CD14-positive monocyte (primary cell): ENCODE results near the gene MST1. TPM values are rescaled to one million over a fixed set of nuclear protein-coding genes. Genes with fewer than 3 reads are reported as not detected.
"Not testable (repeated sequence)": the region's sequence is repeated elsewhere in the genome, so short reads cannot be mapped to it uniquely, and the experiment has no call there.

Experiments
- DNase-seq, 3 donors: peaks; one replicate each; pipeline ENCODE4 v3.0.0-alpha.2; 2011 to 2022
- H2AFZ ChIP-seq: 2 replicates; pipeline ENCODE4 v1.6.0; 2012; ENCODE audit warnings: mild to moderate bottlenecking, low read depth, low read length, inconsistent platforms; ENCODE audit not compliant: insufficient read depth, poor library complexity, severe bottlenecking
- H3K27ac ChIP-seq, 2 donors: 1 replicate in 1 of 2; 2 replicates in 1 of 2; pipeline ENCODE4 v1.5.1; 2012 to 2013; ENCODE audit warnings: low read length in 2 of 2, control low read depth in 1 of 2, inconsistent platforms in 1 of 2, low read depth in 1 of 2, mild to moderate bottlenecking in 1 of 2
- H3K27me3 ChIP-seq, 2 donors: one replicate each; pipeline versions ENCODE4 v1.6.0 to v1.6.1; 2011 to 2013; ENCODE audit warnings: low read length in 2 of 2; ENCODE audit not compliant: control insufficient read depth in 2 of 2, insufficient read depth in 2 of 2
- H3K36me3 ChIP-seq, 2 donors: replicated peaks in 1 of 2; 1 replicate in 1 of 2; 2 replicates in 1 of 2; pipeline versions ENCODE4 v1.5.1 to v1.6.1; 2012 to 2013; ENCODE audit warnings: low read length in 2 of 2, control low read depth in 1 of 2, inconsistent platforms in 1 of 2, mild to moderate bottlenecking in 1 of 2; ENCODE audit not compliant: insufficient read depth in 2 of 2, control insufficient read depth in 1 of 2
- H3K4me1 ChIP-seq, 2 donors: 1 replicate in 1 of 2; 2 replicates in 1 of 2; pipeline versions ENCODE4 v1.5.1 to v1.6.1; 2012 to 2013; ENCODE audit warnings: low read length in 2 of 2, control low read depth in 1 of 2, inconsistent platforms in 1 of 2, mild to moderate bottlenecking in 1 of 2, moderate library complexity in 1 of 2; ENCODE audit not compliant: insufficient read depth in 2 of 2, control insufficient read depth in 1 of 2
- H3K4me2 ChIP-seq: replicated peaks from 2 replicates; pipeline ENCODE3; 2012; ENCODE audit warnings: low read length, moderate library complexity, mild to moderate bottlenecking; ENCODE audit not compliant: poor library complexity, severe bottlenecking; ENCODE audit errors: extremely low read depth
- H3K4me3 ChIP-seq, 3 experiments: fragments of 200-600 bp in 1 of 3; sonication (generic) in 1 of 3; replicated peaks in 1 of 3; 1 replicate in 2 of 3; 2 replicates in 1 of 3; pipeline ENCODE4 v1.5.1; 2011 to 2013; ENCODE audit warnings: low read length in 3 of 3, mild to moderate bottlenecking in 3 of 3, control low read depth in 2 of 3, low read depth in 2 of 3, inconsistent platforms in 1 of 3, moderate library complexity in 1 of 3
- H3K79me2 ChIP-seq: 2 replicates; pipeline ENCODE4 v1.6.0; 2012; ENCODE audit warnings: mild to moderate bottlenecking, control low read depth, inconsistent platforms, low read length, moderate library complexity; ENCODE audit not compliant: insufficient read depth
- H3K9ac ChIP-seq: 2 replicates; pipeline ENCODE4 v1.6.0; 2017; ENCODE audit warnings: low read length, mild to moderate bottlenecking; ENCODE audit not compliant: insufficient read depth, poor library complexity, severe bottlenecking
- H3K9me3 ChIP-seq, 2 donors: replicated peaks in 1 of 2; 1 replicate in 1 of 2; 2 replicates in 1 of 2; pipeline versions ENCODE4 v1.5.1 to v1.6.1; 2012 to 2013; ENCODE audit warnings: low read length in 2 of 2, control low read depth in 1 of 2; ENCODE audit not compliant: control insufficient read depth in 1 of 2, insufficient read depth in 1 of 2
- H4K20me1 ChIP-seq: 2 replicates; pipeline ENCODE4 v1.6.0; 2012; ENCODE audit warnings: mild to moderate bottlenecking, low read length, control low read depth, moderate library complexity; ENCODE audit not compliant: insufficient read depth
- H3K27ac Mint-ChIP-seq, 7 donors: one replicate each; pipeline ENCODE4 v1.8.0; 2020; ENCODE audit warnings: mild to moderate bottlenecking in 7 of 7, mixed read lengths in 7 of 7, moderate library complexity in 6 of 7, inconsistent platforms in 2 of 7
- H3K27me3 Mint-ChIP-seq, 3 donors: one replicate each; pipeline ENCODE4 v1.8.0; 2021 to 2022; ENCODE audit warnings: low read depth in 3 of 3, mild to moderate bottlenecking in 3 of 3, mixed read lengths in 3 of 3, moderate library complexity in 3 of 3, inconsistent platforms in 1 of 3
- H3K36me3 Mint-ChIP-seq, 2 donors: one replicate each; pipeline ENCODE4 v1.8.0; 2020; ENCODE audit warnings: mixed read lengths in 2 of 2, inconsistent platforms in 1 of 2, mild to moderate bottlenecking in 1 of 2
- H3K4me1 Mint-ChIP-seq: one replicate; pipeline ENCODE4 v1.8.0; 2020; ENCODE audit warnings: mild to moderate bottlenecking, mixed read lengths
- H3K4me3 Mint-ChIP-seq, 2 donors: one replicate each; pipeline ENCODE4 v1.8.0; 2020; ENCODE audit warnings: mild to moderate bottlenecking in 2 of 2, mixed read lengths in 2 of 2, moderate library complexity in 1 of 2
- H3K9me3 Mint-ChIP-seq, 7 donors: one replicate each; pipeline ENCODE4 v1.8.0; 2020 to 2022; ENCODE audit warnings: mixed read lengths in 7 of 7, mild to moderate bottlenecking in 6 of 7, moderate library complexity in 6 of 7, inconsistent platforms in 2 of 7
- WGBS: methylation state at CpG from one replicate; pipeline ENCODE4 v1.1.5; 2013; ENCODE audit warnings: missing lambda C conversion rate; ENCODE audit not compliant: insufficient coverage; 5-methylcytosine and 5-hydroxymethylcytosine counted together
- intact Hi-C, 2 donors: fragments of 100-400 bp; cut with micrococcal nuclease; formaldehyde crosslinking; loops; one replicate each; pipeline versions ENCODE4 v1.15.0 to v1.15.1; 2023
- polyA plus RNA-seq, 3 donors: library from polyadenylated mRNA; depleted of rRNA in 1 of 3; unstranded in 2 of 3; stranded (reverse) in 1 of 3; fragments of 300-500 nt in 2 of 3; fragments of >200 nt in 1 of 3; fragmentation: Illumina TruSeq in 2 of 3; gene quantifications; 1 replicate in 2 of 3; 2 replicates in 1 of 3; pipeline ENCODE4 v1.2.3, GENCODE V29; 2012 to 2021

Gene MST1
- polyA plus RNA-seq, 3 donors: 0.28 to 17.8 TPM; not detected in 1

GRCh38 chr3:49687424-49687795 is 1.9 kb downstream of the MST1 start:
- Mint-ChIP-seq H3K4me3 (peak overlapping the region in 1 of 2 donors; percentile 67), H3K36me3 (peaks cover 30% of the 10 kb centered on the region in 2 donors), H3K4me1 (peaks cover 38% of the 10 kb centered on the region), H3K27me3 (peaks cover 23 to 34% (median 32%) of the 10 kb centered on the region in 3 donors)
- peaks cover 23% of the 10 kb centered on the region for H3K79me2 ChIP-seq
- H4K20me1 ChIP-seq, H3K27ac Mint-ChIP-seq, intact Hi-C loops, H3K4me2 ChIP-seq, H3K27ac ChIP-seq, H3K9me3 Mint-ChIP-seq, H3K9me3 ChIP-seq, DNase-seq, H2AFZ ChIP-seq, H3K9ac ChIP-seq, H3K4me3 ChIP-seq: not testable (repeated sequence)
- H3K4me1 ChIP-seq: peaks cover 27 to 29% of the 10 kb centered on the region in 2 donors
- WGBS: no CpG with 5 or more reads among the region's 12 CpGs
- H3K36me3 ChIP-seq: peaks cover 15 to 23% of the 10 kb centered on the region in 2 donors
- peaks cover 0 to 27% of the 10 kb centered on the region in 2 donors for H3K27me3 ChIP-seq

GRCh38 chr3:49686769-49687423 is 2.4 kb downstream of the MST1 start:
- H3K36me3 ChIP-seq: peaks cover 20 to 29% of the 10 kb centered on the region in 2 donors
- Mint-ChIP-seq H3K4me1 (peaks cover 38% of the 10 kb centered on the region), H3K36me3 (peaks cover 34 to 35% of the 10 kb centered on the region in 2 donors), H3K27ac (peak overlapping the region in 1 of 7 donors; percentile 19), H3K27me3 (peaks cover 23 to 34% (median 32%) of the 10 kb centered on the region in 3 donors), H3K4me3 (peak overlapping the region in 1 of 2 donors; percentile 67)
- H3K9ac ChIP-seq, DNase-seq, intact Hi-C loops, H2AFZ ChIP-seq, H3K27ac ChIP-seq, H3K9me3 Mint-ChIP-seq, H3K9me3 ChIP-seq, H4K20me1 ChIP-seq, H3K4me3 ChIP-seq, H3K4me2 ChIP-seq: not testable (repeated sequence)
- WGBS: 14% methylated on average over 35 of the region's 44 CpGs
- H3K27me3 ChIP-seq: peaks cover 0 to 27% of the 10 kb centered on the region in 2 donors
- peaks cover 27 to 29% of the 10 kb centered on the region in 2 donors for H3K4me1 ChIP-seq
- peaks cover 23% of the 10 kb centered on the region for H3K79me2 ChIP-seq

GRCh38 chr3:49686346-49686745 is 2.9 kb downstream of the MST1 start:
- Mint-ChIP-seq H3K36me3 (peaks cover 37 to 41% of the 10 kb centered on the region in 2 donors), H3K27me3 (peaks cover 23 to 34% (median 32%) of the 10 kb centered on the region in 3 donors), H3K4me1 (peaks cover 38% of the 10 kb centered on the region), H3K4me3 (peak overlapping the region; percentile 43 to 48)
- H3K27ac ChIP-seq, intact Hi-C loops, H3K9me3 ChIP-seq, H3K4me3 ChIP-seq, DNase-seq, H3K9me3 Mint-ChIP-seq, H4K20me1 ChIP-seq, H3K27ac Mint-ChIP-seq, H2AFZ ChIP-seq, H3K4me2 ChIP-seq, H3K9ac ChIP-seq: not testable (repeated sequence)
- 2% methylated on average over 12 of the region's 29 CpGs for WGBS
- peaks cover 20% of the 10 kb centered on the region for H3K79me2 ChIP-seq
- H3K36me3 ChIP-seq: peaks cover 26 to 34% of the 10 kb centered on the region in 2 donors
- peaks cover 0 to 27% of the 10 kb centered on the region in 2 donors for H3K27me3 ChIP-seq
- H3K4me1 ChIP-seq: peaks cover 27% of the 10 kb centered on the region in 2 donors

GRCh38 chr3:49685846-49686245 is 3.4 kb downstream of the MST1 start:
- H3K4me2 ChIP-seq, intact Hi-C loops, H3K9ac ChIP-seq, H3K4me3 ChIP-seq, H3K9me3 Mint-ChIP-seq, H3K27ac Mint-ChIP-seq, H4K20me1 ChIP-seq, H2AFZ ChIP-seq, DNase-seq, H3K27ac ChIP-seq, H3K9me3 ChIP-seq: not testable (repeated sequence)
- H3K79me2 ChIP-seq: peaks cover 15% of the 10 kb centered on the region
- peaks cover 33% of the 10 kb centered on the region for H3K4me1 Mint-ChIP-seq
- peaks cover 0 to 27% of the 10 kb centered on the region in 2 donors for H3K27me3 ChIP-seq
- 26% methylated on average over 29 of the region's 36 CpGs for WGBS
- peaks cover 42 to 45% of the 10 kb centered on the region in 2 donors for H3K36me3 Mint-ChIP-seq
- peaks cover 31 to 39% of the 10 kb centered on the region in 2 donors for H3K36me3 ChIP-seq
- peak overlapping the region in 1 of 2 donors; percentile 35 for H3K4me3 Mint-ChIP-seq
- H3K27me3 Mint-ChIP-seq: peaks cover 23 to 34% (median 32%) of the 10 kb centered on the region in 3 donors
- peaks cover 22 to 24% of the 10 kb centered on the region in 2 donors for H3K4me1 ChIP-seq
